ENCODE data around the gene DCUN1D2.
"Not testable (repeated sequence)": the region's sequence is repeated elsewhere in the genome, so short reads cannot be mapped to it uniquely, and the experiment has no call there.

The DCUN1D2 gene

GRCh38 chr13:113442985-113443362, 47.5 kb downstream of the DCUN1D2 start:
- TF ChIP-seq CTCF (IDR thresholded peaks at IDR 0.05; ENCODE audit: low read depth, low read length) = no peak
- DNase-seq (ENCODE audit: extremely low read depth, low read depth) = no peak

- no peak for TF ChIP-seq CTCF (IDR thresholded peaks at IDR 0.05; ENCODE audit: low read depth, low read length)
- DNase-seq (ENCODE audit: extremely low read depth, low read depth) = no peak
Measured at GRCh38 chr13:113442354-113442984, 48.0 kb downstream of the DCUN1D2 start.

GRCh38 chr13:113441661-113442060, 48.9 kb downstream of the DCUN1D2 start:
- no peak for DNase-seq (ENCODE audit: extremely low read depth, low read depth)
- no peak for TF ChIP-seq CTCF (IDR thresholded peaks at IDR 0.05; ENCODE audit: low read depth, low read length)

- DNase-seq (ENCODE audit: extremely low read depth, low read depth) = no peak
- TF ChIP-seq CTCF (IDR thresholded peaks at IDR 0.05; ENCODE audit: low read depth, low read length) = no peak
Measured at GRCh38 chr13:113437408-113438010, 53.0 kb downstream of the DCUN1D2 start.

- DNase-seq (ENCODE audit: extremely low read depth, low read depth) = not testable (repeated sequence)
Measured at GRCh38 chr13:113436866-113437265, 53.6 kb downstream of the DCUN1D2 start.

GRCh38 chr13:113435907-113436306, 54.6 kb downstream of the DCUN1D2 start:
- not testable (repeated sequence) for DNase-seq (ENCODE audit: extremely low read depth, low read depth)

- TF ChIP-seq CTCF (IDR thresholded peaks at IDR 0.05; ENCODE audit: low read depth, low read length) = no peak
- DNase-seq (ENCODE audit: extremely low read depth, low read depth) = no peak
Measured at GRCh38 chr13:113433391-113433916, 57.1 kb downstream of the DCUN1D2 start.

- DNase-seq (ENCODE audit: extremely low read depth, low read depth) = no peak
Measured at GRCh38 chr13:113432506-113433270, 57.8 kb downstream of the DCUN1D2 start.

More at GRCh38 chr13:113432506-113433270, 57.8 kb downstream of the DCUN1D2 start:
- TF ChIP-seq CTCF (IDR thresholded peaks at IDR 0.05; ENCODE audit: low read depth, low read length) = no peak

Data from AG09319 (cell line).